Stimulated activated CD4-positive, alpha-beta T cell treated with anti-CD3 and anti-CD28 coated beads, Interleukin-12 subunit alpha, Interleukin-12 subunit beta, amount 100 ng/mL, for 24 hours (primary cell): Measurements from ENCODE around the gene KCNH8.

Experiments
- DNase-seq, 2 experiments: peaks; one replicate each; pipeline ENCODE4 v3.0.0-alpha.2; 2020; ENCODE audit warnings: low read depth in 2 of 2

The KCNH8 gene

DNA sequence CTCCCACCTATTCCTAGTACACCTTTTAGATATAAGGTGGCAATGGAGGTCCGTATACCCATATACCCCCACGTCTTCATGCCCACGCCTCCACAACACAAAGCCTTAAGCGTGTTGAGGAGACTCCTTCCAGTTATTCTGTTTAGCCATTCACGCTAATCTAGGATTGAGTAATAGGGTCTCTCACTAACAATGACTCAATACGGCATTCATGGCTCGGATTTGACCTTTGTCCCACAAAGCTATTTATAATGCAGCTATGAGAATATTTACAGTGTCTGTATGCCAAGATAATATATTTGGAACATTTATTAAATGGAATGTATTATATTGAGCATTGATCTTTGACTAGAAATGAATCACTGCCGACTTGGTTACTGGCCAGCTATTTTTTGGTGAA is 215.8 kb downstream of the KCNH8 start:
- no peak for DNase-seq

DNA sequence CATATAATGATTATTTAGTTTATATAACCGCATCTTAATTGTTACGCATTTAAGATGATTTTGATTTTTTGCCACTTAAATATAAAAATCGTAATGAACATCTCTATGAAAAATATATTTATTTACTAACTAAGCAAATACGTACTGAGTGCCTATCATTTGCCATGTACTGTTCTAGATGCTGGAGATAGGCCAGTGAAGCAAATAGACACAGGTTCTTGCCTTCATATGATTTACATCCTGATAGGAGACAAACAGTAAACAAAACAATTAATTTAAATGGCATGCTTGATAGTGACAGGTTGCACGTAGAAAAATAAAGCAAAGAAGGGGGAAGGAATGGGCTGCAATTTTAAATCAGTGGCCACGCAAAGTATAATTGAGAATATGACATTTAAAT is 217.2 kb downstream of the KCNH8 start:
- DNase-seq, result no peak

DNA sequence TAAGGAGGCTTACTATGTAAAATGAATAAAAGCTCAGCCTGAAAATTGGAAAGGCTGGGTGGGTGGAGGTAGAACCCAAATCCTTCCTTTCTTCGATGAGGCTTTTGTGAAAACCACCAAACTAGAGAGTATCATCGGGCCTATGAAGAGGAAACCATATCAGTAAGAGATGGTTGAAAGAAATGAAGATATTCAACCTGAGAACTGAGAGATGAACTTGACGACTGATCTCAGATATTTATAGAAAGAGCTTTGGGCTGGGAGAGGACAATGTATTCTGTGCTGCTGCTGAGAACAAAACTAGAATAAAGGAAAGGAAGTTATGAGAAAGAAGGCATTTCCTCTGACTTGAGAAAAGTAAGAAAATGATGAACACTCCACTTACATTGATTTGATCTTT is 236.6 kb downstream of the KCNH8 start:
- DNase-seq, result no peak

DNA sequence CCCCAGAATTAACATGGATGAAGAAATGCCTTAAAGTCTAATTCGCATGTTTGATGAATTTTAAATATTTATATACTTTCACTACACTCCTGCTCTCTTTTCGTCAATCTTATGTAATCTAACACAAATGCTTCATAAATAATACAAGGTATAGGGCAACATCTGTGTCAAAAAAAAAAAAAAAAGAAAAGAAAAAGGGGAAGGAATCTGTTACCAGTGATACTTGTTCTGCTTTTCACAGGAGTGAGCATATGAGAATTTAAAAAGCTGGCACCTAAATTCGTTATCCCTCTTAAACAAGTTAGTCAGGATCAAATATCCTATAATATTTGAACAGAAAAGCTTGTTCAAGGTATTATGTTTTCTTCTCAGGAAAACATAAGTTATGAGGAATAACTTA is 243.8 kb downstream of the KCNH8 start:
- DNase-seq, result no peak

DNA sequence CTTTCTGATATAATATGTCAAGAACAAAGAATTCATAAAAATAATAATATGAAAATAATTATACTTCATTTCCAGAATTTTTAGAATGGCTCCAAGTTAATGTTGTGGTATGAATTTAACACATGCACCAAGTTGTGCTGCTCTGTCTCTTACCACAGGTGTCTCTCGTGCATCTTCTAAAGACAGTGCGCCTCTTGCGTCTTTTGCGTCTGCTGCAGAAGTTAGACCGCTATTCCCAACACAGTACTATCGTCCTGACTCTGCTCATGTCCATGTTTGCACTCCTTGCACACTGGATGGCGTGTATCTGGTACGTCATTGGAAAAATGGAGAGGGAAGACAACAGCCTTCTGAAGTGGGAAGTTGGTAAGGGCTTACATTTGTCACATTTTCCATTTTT is 246.6 kb downstream of the KCNH8 start:
- no peak for DNase-seq

DNA sequence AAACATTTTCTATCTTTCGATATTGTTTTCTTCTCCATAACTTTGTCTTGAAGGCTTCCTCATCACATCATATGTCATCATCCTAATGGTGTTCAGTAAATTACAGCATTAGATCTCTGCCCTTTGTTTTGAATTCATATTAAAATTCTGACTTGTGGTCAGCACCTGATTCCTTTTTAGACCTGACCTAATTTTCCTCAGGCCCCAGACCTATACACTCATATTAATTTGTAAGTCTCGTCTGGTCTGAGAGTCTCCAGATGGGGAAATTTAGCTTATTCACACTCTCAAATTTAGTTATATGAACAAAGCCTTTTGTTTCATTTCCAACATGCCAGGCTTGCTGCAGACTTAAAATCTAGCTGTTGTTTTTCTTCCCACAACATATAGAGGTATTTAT is 248.4 kb downstream of the KCNH8 start:
- no peak for DNase-seq

DNA sequence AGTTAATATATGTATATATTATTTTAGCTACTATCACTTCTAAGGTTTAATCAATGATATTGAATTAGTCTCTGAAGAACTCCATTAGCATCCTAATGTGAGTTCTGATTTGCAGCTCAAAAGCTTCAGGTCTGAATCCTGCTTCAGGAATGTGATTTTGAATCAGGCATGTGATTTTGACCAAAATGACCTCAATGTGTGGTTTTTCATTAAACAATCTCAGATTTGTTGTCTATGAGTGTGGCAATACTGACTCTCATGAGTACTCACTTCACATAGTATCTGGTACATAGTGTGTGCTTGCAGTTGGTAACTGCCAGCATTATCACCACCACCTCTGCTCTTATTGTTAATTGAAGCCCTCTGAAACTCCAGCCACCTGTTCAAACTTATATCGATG is 251.0 kb downstream of the KCNH8 start:
- DNase-seq, result no peak

DNA sequence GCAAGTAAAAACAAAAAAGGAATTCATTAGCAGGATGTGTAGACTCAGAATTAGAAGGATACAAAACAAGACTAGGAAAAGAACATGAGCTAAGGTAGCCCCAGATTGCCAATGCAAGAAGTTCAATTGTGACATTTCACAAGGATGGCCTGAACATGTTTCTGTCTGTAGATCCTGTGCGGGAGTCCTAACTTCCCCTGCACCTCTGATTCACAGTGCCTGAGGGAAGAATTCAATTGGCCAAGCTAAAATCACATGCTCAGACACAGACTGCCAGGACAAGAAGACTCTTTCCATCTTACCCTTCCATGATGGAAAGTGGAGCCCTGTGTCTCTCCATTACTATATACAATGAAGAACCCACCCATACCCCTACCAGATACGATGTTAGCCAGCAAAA is 251.5 kb downstream of the KCNH8 start:
- no peak for DNase-seq

DNA sequence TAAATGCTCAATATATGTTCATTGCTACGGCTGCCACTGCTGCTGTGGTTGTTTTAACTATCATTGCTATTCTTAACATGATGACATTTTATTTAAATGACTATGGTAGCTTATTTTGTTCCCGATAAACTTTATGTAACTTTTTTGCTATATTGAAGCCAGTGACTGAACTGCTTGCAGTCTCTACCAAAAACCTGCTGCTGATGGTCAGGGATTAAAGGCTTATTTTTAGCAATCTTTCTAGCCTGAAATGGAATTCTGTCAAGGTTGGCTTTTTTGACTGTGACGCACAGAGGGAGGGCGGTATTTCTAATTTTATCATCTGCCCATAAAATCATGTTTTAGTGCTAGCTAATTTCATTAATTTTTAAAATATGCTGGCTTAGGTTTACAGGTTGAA is 271.8 kb downstream of the KCNH8 start:
- no peak for DNase-seq

DNA sequence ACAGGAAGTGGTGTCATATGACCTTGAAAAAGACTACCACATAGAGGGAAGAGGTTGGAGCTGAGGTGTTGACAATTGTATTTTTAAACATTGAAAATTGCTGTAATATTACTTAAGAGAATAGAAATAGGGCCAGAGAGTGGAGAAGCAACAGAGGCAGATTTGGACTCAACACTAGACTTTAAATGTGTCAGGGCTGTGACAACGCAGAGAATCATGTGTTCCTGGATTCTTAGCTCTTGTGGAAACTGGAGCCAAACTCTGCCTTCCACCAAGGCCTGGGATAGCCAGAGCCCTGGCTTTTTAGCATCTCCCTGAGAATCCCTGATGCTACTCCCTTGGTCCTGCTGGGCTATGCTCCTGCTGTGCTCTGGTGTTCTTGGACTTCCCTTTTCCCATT is 277.5 kb downstream of the KCNH8 start:
- no peak for DNase-seq

DNA sequence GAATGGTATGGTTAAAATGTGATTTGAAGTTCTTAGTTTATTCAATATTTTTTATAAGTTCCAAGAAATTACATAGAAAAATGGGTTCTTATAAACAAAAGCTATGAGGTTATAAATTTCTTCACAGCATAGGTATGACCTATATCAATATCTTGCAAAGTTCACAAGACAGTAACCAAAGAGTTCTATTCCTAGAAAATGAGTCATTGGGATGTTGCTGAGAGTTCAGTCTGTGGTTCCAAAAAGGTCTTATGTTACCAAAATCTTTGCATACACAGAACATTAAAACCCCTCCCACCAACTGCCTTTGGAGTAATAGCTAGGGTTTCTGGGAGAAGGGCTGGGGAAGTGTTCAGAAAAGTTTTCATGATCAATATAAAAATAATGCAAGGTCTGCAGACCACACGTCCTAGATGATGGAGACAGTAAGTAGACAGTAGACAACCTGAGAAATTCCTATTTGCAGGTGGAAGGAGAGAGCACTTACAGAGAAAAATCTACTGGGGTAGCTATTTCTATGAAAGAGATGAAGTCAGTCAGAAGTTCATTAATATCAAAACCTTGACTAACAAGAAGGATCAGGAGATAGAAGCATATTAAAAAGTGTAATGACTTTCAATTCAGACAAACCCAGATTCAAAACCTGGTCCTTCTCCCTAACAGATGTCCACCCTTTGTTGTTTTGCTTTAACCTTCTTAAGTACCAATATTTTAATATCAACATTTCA is 279.3 kb downstream of the KCNH8 start:
- no peak for DNase-seq

DNA sequence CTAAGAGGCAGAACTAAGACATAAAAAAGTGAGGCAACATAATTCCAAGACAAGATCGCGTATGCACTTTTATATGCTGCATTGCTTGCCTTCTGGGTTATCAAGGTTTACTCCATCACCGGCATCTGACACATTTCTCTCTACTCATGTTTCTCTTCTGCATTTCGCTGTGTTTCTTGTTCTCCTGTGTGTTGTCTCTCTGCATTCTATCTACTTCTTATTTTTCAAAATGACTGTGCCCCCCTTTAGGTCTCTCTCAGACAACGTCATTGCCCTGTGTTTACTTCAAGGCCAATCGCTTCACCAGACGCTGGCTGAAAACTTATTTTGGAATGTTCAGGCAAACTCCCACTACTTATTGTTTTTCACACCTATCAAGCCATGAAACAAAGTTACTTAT is 280.4 kb downstream of the KCNH8 start:
- no peak for DNase-seq

DNA sequence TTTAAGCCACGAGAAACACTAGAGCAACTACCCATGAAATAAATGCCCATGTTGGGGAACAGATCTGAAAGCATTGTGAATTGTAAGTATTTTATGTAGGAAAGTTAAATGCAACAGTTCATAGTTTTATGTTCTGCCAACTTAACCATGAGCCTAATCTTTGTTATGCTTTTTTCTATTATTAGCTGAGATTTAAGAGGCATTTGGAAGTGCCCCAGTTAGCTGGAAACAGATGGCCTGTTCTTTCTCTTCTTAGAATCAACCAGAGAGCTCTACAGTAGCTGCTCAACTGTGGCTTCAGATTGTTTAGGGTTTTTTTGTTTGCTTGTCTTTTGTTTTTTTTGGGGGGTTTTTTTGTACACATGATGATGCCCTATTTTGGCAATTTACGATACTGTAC is 284.4 kb downstream of the KCNH8 start:
- DNase-seq, result no peak

DNA sequence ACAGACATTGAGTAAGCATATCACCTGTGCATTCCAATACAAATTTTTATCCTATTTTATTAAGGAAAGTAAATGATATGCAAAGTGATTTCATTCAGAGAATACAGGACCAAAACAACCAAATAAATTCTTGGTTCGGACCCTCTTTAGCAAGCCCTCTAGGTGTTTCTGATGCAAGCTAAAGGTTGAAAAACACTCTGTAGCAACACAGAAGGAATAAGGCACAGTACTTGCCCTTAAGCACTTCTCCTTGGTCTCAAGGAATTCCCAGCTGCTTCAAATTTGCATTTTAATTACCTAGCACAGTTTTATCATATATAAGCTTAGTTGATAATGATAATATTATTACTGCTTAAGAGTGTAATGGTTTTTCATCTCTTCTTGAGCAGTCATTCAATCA is 288.4 kb downstream of the KCNH8 start:
- DNase-seq, result no peak

DNA sequence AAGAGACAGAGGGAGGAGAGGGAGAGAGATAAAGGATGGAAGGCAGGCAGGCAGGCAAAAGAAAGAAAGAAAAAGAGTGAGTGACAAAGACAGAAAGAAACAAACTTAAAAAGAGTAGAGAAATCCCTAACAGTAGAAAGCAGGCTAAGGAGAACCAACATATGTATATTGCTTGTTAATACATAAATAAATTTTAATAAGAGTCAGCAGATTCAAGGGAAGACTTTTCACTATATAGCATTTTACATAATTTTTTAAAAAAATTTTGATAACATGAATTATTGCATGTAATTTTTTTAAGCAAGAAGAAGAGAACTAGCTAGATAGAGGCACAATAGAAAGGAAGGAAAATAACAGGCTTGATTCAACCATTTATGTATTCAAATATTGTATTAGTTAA is 291.6 kb downstream of the KCNH8 start:
- no peak for DNase-seq

DNA sequence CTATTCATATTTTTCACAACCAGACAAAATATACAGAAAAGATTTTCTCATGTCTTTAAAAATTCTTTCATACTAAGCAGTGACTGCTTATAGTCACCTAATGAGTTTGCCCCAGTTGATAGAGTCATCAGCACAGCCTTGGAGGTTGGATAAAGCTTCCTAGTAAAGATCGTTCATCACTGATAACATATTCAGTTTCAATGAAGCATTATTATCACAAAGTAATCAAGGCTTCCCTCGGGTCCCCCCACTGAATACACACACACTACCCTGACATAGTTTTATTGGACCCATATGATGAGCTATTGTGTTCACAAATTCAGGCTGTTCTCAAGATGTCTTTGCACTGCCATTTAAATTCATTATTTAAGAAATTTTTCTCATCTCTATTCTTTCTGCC is 297.8 kb downstream of the KCNH8 start:
- no peak for DNase-seq

DNA sequence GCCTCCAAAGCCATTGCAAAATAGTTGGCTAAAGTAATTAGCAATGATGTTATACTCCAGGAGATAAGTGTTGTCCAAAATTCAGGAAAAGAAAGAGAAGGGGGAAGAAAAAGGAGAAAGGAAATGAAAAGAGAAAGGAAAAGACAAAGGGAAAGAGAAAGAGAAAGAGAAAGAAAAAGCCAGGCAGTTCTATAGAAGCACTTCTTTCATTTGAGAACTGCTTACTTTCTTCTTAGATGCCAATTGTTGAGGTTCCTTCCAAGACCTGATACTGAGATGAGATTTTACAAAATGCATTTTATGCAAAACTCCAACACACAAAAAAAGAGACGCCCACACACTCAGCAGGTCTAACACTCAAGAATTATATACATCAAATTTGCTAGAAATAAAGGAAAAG is 298.4 kb downstream of the KCNH8 start:
- DNase-seq, result no peak

DNA sequence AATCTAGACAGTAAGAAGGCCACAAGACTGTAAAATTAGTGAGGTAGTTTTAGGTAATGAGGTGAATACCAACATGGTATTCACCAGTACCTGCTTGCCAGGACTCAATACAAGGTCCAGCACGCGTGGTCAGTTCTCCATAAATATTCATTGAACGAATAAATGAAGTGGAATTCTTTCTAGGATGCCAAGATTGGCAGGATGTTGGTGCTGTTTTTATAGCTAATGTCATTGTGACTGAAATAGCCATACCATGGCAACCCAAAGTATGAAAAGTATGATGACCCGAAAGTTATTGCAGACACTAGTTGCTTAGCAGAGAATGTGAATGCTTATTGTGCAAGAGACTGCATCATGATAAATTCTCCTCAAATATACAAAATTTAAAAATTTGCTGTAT is 307.2 kb downstream of the KCNH8 start:
- no peak for DNase-seq

DNA sequence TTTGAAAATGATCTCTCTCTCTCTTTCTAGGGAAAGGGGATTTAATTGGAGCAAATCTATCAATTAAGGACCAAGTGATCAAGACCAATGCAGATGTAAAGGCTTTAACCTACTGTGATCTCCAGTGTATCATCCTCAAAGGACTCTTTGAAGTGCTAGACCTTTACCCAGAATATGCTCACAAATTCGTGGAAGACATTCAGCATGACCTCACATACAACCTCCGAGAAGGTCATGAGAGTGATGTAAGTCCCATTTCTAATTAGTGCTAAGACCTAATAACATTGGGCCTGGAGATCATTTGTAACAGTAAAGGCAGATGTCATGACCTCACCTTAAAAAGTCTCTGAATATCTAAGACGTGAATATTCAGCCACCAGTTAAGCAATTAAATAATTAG is 308.4 kb downstream of the KCNH8 start:
- no peak for DNase-seq

DNA sequence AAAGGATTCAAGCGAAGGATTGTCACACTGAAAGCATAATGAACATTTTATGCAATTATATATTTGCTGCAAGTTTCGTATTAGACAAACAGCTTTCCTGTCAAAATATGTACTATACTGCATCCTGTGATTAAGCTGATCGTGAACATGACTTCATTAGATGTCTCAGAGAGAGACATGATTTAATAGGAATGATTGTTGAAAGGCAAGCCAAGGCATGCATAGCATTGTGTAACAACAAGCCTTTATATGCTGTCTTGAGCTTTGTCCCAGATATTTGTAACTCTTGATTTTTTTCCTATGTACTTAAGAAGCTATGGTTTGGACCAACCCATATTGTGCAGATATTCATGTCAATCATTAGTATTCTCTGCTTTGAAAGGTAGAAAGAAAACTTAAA is 309.1 kb downstream of the KCNH8 start:
- DNase-seq, result no peak

DNA sequence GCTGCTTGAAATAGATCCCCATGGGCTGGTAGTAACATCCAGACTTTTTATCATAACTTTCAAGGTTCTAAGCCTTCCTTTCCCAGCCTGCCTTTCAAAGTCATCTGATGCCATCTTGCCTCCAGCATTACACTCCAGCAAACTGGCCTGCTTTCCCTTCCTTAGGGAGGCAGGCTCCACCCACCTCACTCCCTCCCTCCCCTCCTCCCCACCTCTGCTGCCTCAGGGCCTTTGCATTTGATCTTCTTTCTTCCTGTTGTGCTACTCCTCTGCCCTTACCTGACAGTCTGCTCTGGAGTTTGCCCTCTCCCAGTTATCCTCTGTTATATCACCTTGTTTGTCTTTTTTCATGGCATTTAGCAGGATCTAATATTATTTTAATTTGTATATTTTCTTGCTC is 319.5 kb downstream of the KCNH8 start:
- DNase-seq, result no peak

DNA sequence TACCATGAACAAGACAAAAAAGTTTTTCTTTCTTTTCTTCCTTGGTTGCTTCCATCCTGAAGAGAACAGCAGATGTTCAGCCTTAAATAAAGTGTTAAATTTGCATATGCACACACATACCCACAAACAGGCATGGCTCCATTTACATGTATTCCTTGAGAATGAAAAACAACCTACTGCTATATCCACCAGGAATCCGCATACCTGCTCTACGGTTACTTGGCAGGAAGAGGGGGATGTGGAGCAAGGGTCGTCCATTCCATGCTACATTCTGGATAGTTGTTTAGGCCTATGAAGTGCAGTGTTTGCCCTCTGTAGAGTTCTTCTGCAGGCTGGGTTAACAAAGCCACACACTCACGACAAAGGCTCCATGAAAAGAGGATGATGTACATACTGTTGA is 322.8 kb downstream of the KCNH8 start:
- no peak for DNase-seq

DNA sequence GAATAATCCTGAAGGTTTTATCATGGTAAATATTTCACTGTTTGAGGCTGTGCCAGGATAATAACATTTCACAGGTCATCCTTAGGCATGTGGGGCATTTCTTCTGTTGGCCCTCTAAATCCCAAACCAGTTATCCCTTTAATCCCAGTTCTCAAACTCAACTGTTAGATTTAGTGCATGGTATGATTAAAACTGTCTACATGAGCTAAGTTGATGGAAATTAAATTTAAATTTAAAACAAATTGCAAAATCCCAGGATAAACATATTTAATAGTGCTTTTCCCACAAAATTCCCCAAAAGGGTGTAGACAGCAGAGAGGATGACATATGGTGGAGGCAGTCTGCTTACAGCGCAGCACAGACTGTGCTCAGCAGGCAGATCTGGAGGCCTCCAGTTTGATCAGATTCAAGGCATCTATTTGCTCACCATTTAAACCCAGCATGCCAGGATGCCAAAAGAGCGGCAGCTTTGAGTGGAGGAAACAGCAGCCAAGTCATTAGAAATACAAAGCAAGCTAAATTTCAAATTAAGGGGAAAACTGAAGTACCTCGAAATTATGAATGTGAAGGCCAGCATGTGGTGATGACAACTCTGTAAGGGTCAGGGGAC is 325.8 kb downstream of the KCNH8 start:
- DNase-seq, result no peak

DNA sequence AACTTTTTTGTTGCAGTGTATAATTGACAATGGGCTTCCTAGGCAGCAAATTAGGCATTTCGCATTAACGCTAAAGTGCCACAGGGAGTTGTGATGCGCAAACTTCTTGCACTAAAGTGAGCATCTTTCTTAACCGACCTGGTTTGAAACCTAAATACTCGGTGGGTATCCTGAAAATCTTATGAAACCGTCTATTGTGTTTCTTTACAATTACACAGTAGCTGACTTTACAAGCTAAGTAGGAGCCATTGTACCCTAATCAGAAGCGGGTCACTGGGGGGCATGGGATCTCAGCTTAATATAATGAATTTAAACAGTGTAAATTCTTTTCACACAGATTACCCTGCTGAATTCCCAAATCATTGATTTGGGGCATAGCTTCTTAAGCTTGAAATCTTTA is 328.0 kb downstream of the KCNH8 start:
- DNase-seq, result no peak
